Adrenal gland (tissue), 12 donors: Measurements from ENCODE around the gene MALT1. TPM values are rescaled to one million over a fixed set of nuclear protein-coding genes. Genes with fewer than 3 reads are reported as not detected.

Source experiments
- DNase-seq, 7 donors: peaks; one replicate each; pipeline ENCODE4 v3.0.0-alpha.2; 2019 to 2020
- H3K27ac ChIP-seq, 5 donors: fragments of 200-600 bp; sonication (generic) in 4 of 5; 1 replicate in 3 of 5; 2 replicates in 2 of 5; pipeline versions ENCODE4 v1.5.1 to v1.8.0; 2016 to 2020; ENCODE audit warnings: mild to moderate bottlenecking in 1 of 5
- H3K27me3 ChIP-seq: fragments of 200-600 bp; 2 replicates; pipeline ENCODE4 v1.8.0; 2021
- H3K36me3 ChIP-seq, 2 donors: fragments of 200-600 bp; replicated peaks in 1 of 2; 1 replicate in 1 of 2; 2 replicates in 1 of 2; pipeline versions ENCODE4 v1.5.1 to v1.8.0; 2018 to 2022
- H3K4me1 ChIP-seq, 2 donors: fragments of 200-600 bp; replicated peaks in 1 of 2; 1 replicate in 1 of 2; 2 replicates in 1 of 2; pipeline versions ENCODE4 v1.5.1 to v1.8.0; 2018 to 2021
- H3K4me3 ChIP-seq, 4 donors: fragments of 200-600 bp; sonication (generic) in 3 of 4; one replicate each; pipeline ENCODE4 v1.5.1; 2016 to 2018
- H3K9me3 ChIP-seq, 3 donors: fragments of 200-600 bp; sonication (generic) in 1 of 3; replicated peaks in 1 of 3; 1 replicate in 2 of 3; 2 replicates in 1 of 3; pipeline versions ENCODE4 v1.5.1 to v1.8.0; 2016 to 2021
- POLR2A ChIP-seq, 2 donors: fragments of 450-650 bp; IDR thresholded peaks; one replicate each; pipeline ENCODE4 v1.6.1; 2017; ENCODE audit warnings: antibody characterized with exemption in 2 of 2, mild to moderate bottlenecking in 2 of 2, moderate library complexity in 1 of 2
- WGBS, 4 donors: extraction: QIAGEN DNeasy Blood & Tissue Kit in 2 of 4; methylation state at CpG; one replicate each; pipeline versions ENCODE4 v1.1.5 to v1.1.7; 2013 to 2017; 5-methylcytosine and 5-hydroxymethylcytosine counted together
- intact Hi-C, 2 donors: fragments of 100-400 bp; cut with DNase I; formaldehyde crosslinking; loops; one replicate each; pipeline versions ENCODE4 v1.14.1 to v1.15.0; 2022 to 2023
- polyA plus RNA-seq, 3 donors: library from polyadenylated mRNA; stranded (reverse); fragments of 200-250 nt in 2 of 3; fragments of 350-450 nt in 1 of 3; fragmentation: Illumina TruSeq in 1 of 3; extraction: RNeasy Lipid Tissue Mini Kit (QIAGEN cat#74804) in 1 of 3; gene quantifications; one replicate each; pipeline ENCODE4 v1.2.3, GENCODE V29; 2013 to 2014
- total RNA-seq, 9 donors: library from RNA; depleted of rRNA in 4 of 9; stranded (reverse); fragments of >200 nt in 4 of 9; fragments of 120-200 nt in 1 of 9; fragmentation: NEBNext Ultra II Directional in 1 of 9; extraction: Animal tissue kit (Norgen Biotek cat#: 25700) in 1 of 9; gene quantifications; one replicate each; pipeline versions ENCODE4 v1.1.0 to v1.2.4, GENCODE V29; 2013 to 2023
- TF ChIP-seq, protein P1 (sequence below), 6 experiments: fragments of 450-650 bp in 4 of 6; fragments of 200-600 bp in 2 of 6; sonication (generic) in 1 of 6; IDR thresholded peaks; 1 replicate in 5 of 6; 2 replicates in 1 of 6; pipeline versions ENCODE4 v1.5.1 to v1.8.0; 2016 to 2021; ENCODE audit warnings: antibody characterized with exemption in 6 of 6, mild to moderate bottlenecking in 2 of 6, moderate library complexity in 1 of 6
- donor health status: healthy with polysubstance abuse.
- donor health status: Bipolar disorder and iron deficiency.
- donor health status: DM: yes; HTN: yes; CAD: no.
- donor health status: DM: no; HTN: no; CAD: no.
- donor health status: DM: no; HTN: no; CAD: no.
- donor health status: DM: yes; HTN: yes; CAD: no.

Gene MALT1
- total and polyA plus RNA-seq, 12 donors = 4.2 to 19.2 (median 9.4) TPM

DNA sequence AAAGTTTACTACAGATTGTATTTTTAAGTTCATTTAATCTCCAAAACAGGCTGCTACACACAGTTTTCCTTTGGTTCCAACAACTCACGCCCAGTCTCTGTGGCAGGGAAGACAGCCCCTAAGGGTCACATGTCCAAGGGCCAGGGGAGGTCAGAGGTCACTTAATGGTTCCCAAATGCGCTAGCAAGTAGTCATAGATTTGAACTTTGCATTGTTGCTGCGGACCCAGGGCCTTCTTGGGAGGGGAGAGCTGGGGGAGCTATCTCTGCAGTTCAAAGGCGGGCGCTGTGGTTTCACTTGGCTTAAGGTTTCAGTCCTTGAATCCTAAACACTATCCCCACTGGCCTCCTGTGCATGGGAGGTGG, 118.6 kb downstream of the MALT1 start:
- no peaks in the 10 kb centered on the region for H3K27me3 ChIP-seq
- peaks cover 0 to 5% of the 10 kb centered on the region in 2 donors for H3K4me1 ChIP-seq
- 51 to 74% (median 64%) methylated on average over 5 of the region's 5 CpGs for WGBS, 4 donors
- no peak overlapping the region for H3K4me3 ChIP-seq
- H3K27ac ChIP-seq = peak overlapping the region in 2 of 5 donors; percentile 56 to 75
- H3K9me3 ChIP-seq = no peaks in the 10 kb centered on the region
- intact Hi-C loops = no loop called here
- H3K36me3 ChIP-seq = no peaks in the 10 kb centered on the region
- TF ChIP-seq, protein P1, sequence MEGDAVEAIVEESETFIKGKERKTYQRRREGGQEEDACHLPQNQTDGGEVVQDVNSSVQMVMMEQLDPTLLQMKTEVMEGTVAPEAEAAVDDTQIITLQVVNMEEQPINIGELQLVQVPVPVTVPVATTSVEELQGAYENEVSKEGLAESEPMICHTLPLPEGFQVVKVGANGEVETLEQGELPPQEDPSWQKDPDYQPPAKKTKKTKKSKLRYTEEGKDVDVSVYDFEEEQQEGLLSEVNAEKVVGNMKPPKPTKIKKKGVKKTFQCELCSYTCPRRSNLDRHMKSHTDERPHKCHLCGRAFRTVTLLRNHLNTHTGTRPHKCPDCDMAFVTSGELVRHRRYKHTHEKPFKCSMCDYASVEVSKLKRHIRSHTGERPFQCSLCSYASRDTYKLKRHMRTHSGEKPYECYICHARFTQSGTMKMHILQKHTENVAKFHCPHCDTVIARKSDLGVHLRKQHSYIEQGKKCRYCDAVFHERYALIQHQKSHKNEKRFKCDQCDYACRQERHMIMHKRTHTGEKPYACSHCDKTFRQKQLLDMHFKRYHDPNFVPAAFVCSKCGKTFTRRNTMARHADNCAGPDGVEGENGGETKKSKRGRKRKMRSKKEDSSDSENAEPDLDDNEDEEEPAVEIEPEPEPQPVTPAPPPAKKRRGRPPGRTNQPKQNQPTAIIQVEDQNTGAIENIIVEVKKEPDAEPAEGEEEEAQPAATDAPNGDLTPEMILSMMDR (IDR thresholded peaks at IDR 0.05) = no peak
- no peak for TF ChIP-seq POLR2A (IDR thresholded peaks at IDR 0.05)
- peak in 6 of 7 donors; percentile 28 to 69 (median 46) for DNase-seq

DNA sequence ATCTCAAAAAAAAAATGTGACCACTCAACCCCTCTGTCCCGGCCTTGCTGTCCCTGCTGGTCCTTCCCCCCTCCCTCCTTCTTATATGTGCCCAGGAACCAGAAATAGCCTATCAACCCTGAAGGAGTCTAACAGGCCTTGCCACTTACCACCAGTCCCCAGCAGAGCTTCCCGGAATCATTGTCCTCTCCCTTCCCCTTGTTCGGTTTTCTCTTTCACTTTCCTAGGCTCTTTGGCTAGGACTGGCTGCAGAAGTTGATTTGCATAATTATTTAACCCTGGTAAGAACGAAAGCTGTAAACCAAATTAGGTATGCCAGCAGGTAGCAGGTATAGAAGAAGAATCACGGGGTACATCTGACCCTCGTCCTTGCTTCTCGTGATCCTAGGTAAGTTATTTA, 120.8 kb downstream of the MALT1 start:
- intact Hi-C loops = no loop called here
- H3K9me3 ChIP-seq = no peaks in the 10 kb centered on the region
- no peak overlapping the region for H3K4me3 ChIP-seq
- TF ChIP-seq, protein P1 (IDR thresholded peaks at IDR 0.05) = no peak
- TF ChIP-seq POLR2A (IDR thresholded peaks at IDR 0.05) = no peak
- no peak for DNase-seq
- no peaks in the 10 kb centered on the region for H3K27me3 ChIP-seq
- H3K36me3 ChIP-seq = no peaks in the 10 kb centered on the region
- WGBS, 4 donors = 81 to 86% (median 85%) methylated on average over 7 of the region's 7 CpGs
- no peak overlapping the region for H3K27ac ChIP-seq
- H3K4me1 ChIP-seq = peaks cover 0 to 5% of the 10 kb centered on the region in 2 donors

DNA sequence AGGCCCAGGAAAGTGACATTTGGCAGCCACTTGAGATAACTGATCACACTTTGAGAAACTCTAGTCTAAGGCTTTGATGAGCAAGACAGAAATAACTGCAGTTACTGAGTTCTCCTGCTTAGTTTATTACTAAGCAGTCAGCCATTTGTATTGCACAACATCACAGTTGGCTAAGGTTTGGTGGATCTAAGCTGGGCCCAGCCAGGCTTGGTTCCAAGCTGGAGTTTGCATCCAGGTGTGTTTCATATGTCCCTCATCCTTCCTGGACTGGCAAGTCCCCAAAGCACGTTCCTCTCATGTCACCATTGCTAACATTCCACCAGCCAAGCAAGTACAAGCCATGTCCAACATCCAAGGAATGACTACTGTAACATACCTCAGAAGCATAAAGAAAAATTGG, 122.1 kb downstream of the MALT1 start:
- 67 to 90% (median 84%) methylated on average over 1 of the region's 1 CpG for WGBS, 4 donors
- no peaks in the 10 kb centered on the region for H3K27me3 ChIP-seq
- no peaks in the 10 kb centered on the region for H3K36me3 ChIP-seq
- intact Hi-C loops = no loop called here
- no peaks in the 10 kb centered on the region for H3K9me3 ChIP-seq
- DNase-seq = no peak
- TF ChIP-seq POLR2A (IDR thresholded peaks at IDR 0.05) = no peak
- TF ChIP-seq, protein P1 (IDR thresholded peaks at IDR 0.05) = no peak
- H3K4me1 ChIP-seq = peaks cover 0 to 5% of the 10 kb centered on the region in 2 donors
- H3K27ac ChIP-seq = no peak overlapping the region
- H3K4me3 ChIP-seq = no peak overlapping the region

DNA sequence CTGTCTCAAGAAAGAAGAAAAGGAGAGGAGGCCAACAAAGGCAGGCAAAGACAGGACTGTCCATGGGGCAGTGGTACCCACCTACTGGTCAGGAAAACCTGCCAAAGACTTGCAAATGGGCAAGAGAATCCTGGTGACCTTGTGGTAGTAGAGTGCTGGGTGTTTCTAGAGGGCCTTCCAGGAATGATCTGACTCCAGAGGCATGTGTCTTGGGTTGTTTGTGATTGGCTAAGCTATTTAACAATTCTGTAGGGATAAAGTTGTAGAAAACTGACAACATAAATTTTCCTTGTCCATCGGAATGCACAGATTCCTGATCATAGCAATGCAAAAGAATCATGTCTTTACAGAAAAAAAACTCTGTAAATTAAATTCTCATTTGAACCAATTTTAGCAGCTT, 125.0 kb downstream of the MALT1 start:
- no peak for DNase-seq
- no peaks in the 10 kb centered on the region for H3K4me1 ChIP-seq
- TF ChIP-seq, protein P1 (IDR thresholded peaks at IDR 0.05) = no peak
- TF ChIP-seq POLR2A (IDR thresholded peaks at IDR 0.05) = no peak
- H3K4me3 ChIP-seq = no peak overlapping the region
- H3K9me3 ChIP-seq = no peaks in the 10 kb centered on the region
- intact Hi-C loops = no loop called here
- H3K36me3 ChIP-seq = no peaks in the 10 kb centered on the region
- H3K27me3 ChIP-seq = no peaks in the 10 kb centered on the region
- WGBS, 4 donors = 85 to 92% (median 90%) methylated on average over 1 of the region's 1 CpG
- no peak overlapping the region for H3K27ac ChIP-seq
